Activated CD4-positive, CD25-positive, alpha-beta regulatory T cell treated with anti-CD3 and anti-CD28 coated beads, Interleukin-2, amount 50 U/mL, for 16 hours (primary cell): ENCODE results near the gene DYNLL1.
A peak's percentile ranks its signal among the peaks of the same experiment; 100 is the strongest.
"Not testable (repeated sequence)": the region's sequence is repeated elsewhere in the genome, so short reads cannot be mapped to it uniquely, and the experiment has no call there.

ENCODE experiments used
- DNase-seq: peaks from one replicate; pipeline ENCODE4 v3.0.0-alpha.2; 2020; ENCODE audit warnings: low read depth, low spot score

The DYNLL1 gene

GRCh38 chr12:120515496-120515895, 19.6 kb downstream of the DYNLL1 start:
- DNase-seq: no peak

GRCh38 chr12:120519324-120519723, 23.4 kb downstream of the DYNLL1 start:
- not testable (repeated sequence) for DNase-seq

GRCh38 chr12:120522568-120522967, 26.7 kb downstream of the DYNLL1 start:
- no peak for DNase-seq

GRCh38 chr12:120528861-120529525, 33.1 kb downstream of the DYNLL1 start, which contains the start of gene COQ5:
Gene COQ5 (minus strand): TSS chr12:120529158. CDS start chr12:120529141, 17 bp downstream.
- DNase-seq: peak; percentile 67

GRCh38 chr12:120529641-120530417, 33.9 kb downstream of the DYNLL1 start:
- no peak for DNase-seq

- not testable (repeated sequence) for DNase-seq
These were observed 34.5 kb downstream of the DYNLL1 start for GRCh38 chr12:120530418-120530761.

GRCh38 chr12:120532701-120533238, 36.9 kb downstream of the DYNLL1 start:
- no peak for DNase-seq

- DNase-seq: peak; percentile 66
These were observed 38.3 kb downstream of the DYNLL1 start, which contains the start of gene RNF10 for GRCh38 chr12:120534203-120534702. Gene RNF10 (plus strand): TSS chr12:120534356. CDS start chr12:120534812, 456 bp downstream.

- DNase-seq: peak; percentile 10
These were observed 39.1 kb downstream of the DYNLL1 start for GRCh38 chr12:120534703-120535655.

GRCh38 chr12:120536064-120536791, 40.3 kb downstream of the DYNLL1 start:
- peak; percentile 6 for DNase-seq

- DNase-seq: no peak
These were observed 41.9 kb downstream of the DYNLL1 start for GRCh38 chr12:120537856-120538220.

- DNase-seq: no peak
These were observed 42.6 kb downstream of the DYNLL1 start for GRCh38 chr12:120538281-120539156.

- DNase-seq: no peak
These were observed 43.4 kb downstream of the DYNLL1 start for GRCh38 chr12:120539303-120539702.

- no peak for DNase-seq
These were observed 44.5 kb downstream of the DYNLL1 start for GRCh38 chr12:120540445-120540844.

GRCh38 chr12:120542166-120542565, 46.3 kb downstream of the DYNLL1 start:
- no peak for DNase-seq

GRCh38 chr12:120544691-120545090, 48.8 kb downstream of the DYNLL1 start:
- no peak for DNase-seq

- DNase-seq: no peak
These were observed 50.1 kb downstream of the DYNLL1 start for GRCh38 chr12:120546050-120546386.
